ENCODE results near the gene ZNF789. TPM values are rescaled to one million over a fixed set of nuclear protein-coding genes. Genes with fewer than 3 reads are reported as not detected.

The ZNF789 gene
- total and polyA plus RNA-seq, 10 of the 15 experiments (the other 5 are each of a cell fraction or from before 2014, with no cell fraction given): 5.6 to 44.6 (median 21.3) TPM

DNA sequence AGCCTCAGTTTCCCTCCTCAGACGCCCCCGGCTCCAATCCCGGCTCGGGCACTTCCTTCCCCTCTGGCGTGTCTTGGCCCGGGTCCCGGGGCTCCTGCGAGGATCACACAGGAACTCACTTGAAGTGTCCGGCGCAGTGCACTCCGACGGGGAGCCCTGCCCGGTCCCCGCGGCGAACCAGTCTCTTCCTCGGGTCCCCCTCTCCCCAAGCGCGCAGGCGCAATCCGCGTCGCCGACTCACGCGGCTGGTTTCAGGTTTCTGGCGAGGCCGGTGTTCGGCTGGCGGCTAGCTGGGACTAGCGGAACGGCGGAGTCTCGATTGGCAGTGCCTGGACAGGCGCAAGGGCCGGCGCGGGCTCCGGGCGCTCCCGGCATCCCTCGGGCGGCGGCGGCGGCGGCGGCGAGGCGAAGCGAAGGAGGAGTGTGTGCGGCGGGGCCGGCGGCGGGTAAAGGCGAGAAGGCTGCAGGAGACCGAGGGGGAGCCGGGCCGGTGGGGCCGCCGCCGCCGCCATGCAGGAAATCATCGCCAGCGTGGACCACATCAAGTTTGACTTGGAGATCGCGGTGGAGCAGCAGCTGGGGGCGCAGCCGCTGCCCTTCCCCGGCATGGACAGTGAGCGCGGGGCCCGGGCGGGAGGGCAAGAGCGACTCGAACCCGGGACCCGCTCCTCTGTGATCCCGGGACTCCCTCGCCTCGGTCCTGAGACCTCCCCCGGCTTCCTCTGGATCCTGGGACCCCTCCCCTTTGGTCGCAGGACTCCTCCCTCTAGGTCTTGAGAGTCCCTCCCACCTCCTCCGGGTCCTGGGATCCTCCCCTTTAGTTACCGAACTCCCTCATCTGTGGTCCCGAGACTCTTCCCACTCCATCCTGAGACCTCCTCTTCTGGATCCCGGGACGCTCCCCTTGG is 33.9 kb upstream of the ZNF789 start, which contains the start of the genes CPSF4 and PTCD1 (continued):
- TF ChIP-seq, protein P1, sequence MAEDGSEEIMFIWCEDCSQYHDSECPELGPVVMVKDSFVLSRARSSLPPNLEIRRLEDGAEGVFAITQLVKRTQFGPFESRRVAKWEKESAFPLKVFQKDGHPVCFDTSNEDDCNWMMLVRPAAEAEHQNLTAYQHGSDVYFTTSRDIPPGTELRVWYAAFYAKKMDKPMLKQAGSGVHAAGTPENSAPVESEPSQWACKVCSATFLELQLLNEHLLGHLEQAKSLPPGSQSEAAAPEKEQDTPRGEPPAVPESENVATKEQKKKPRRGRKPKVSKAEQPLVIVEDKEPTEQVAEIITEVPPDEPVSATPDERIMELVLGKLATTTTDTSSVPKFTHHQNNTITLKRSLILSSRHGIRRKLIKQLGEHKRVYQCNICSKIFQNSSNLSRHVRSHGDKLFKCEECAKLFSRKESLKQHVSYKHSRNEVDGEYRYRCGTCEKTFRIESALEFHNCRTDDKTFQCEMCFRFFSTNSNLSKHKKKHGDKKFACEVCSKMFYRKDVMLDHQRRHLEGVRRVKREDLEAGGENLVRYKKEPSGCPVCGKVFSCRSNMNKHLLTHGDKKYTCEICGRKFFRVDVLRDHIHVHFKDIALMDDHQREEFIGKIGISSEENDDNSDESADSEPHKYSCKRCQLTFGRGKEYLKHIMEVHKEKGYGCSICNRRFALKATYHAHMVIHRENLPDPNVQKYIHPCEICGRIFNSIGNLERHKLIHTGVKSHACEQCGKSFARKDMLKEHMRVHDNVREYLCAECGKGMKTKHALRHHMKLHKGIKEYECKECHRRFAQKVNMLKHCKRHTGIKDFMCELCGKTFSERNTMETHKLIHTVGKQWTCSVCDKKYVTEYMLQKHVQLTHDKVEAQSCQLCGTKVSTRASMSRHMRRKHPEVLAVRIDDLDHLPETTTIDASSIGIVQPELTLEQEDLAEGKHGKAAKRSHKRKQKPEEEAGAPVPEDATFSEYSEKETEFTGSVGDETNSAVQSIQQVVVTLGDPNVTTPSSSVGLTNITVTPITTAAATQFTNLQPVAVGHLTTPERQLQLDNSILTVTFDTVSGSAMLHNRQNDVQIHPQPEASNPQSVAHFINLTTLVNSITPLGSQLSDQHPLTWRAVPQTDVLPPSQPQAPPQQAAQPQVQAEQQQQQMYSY (CRISPR knock-in tag; IDR thresholded peaks at IDR 0.05): no peak
- TF ChIP-seq SUZ12 (IDR thresholded peaks at IDR 0.05; ENCODE audit: unreplicated experiment) (no peak), ZBED1 (IDR thresholded peaks at IDR 0.05; ENCODE audit: borderline replicate concordance) (no peak), SRF (IDR thresholded peaks at IDR 0.05; ENCODE audit: low read depth in 2 of 2, low read length in 2 of 2) (peak; percentile 95 to 100), RUNX3 (IDR thresholded peaks at IDR 0.05; ENCODE audit: low read length) (0 out of 2 replicates have a peak, but pooled peaks have one; percentile 30), E4F1 (IDR thresholded peaks at IDR 0.05; ENCODE audit: borderline replicate concordance, partially characterized antibody) (peak; percentile 65), HDGF (IDR thresholded peaks at IDR 0.05) (0 out of 2 replicates have a peak, but pooled peaks have one; percentile 23), RELA (IDR thresholded peaks at IDR 0.05; ENCODE audit: borderline replicate concordance, partially characterized antibody) (peak; percentile 69), BHLHE40 (IDR thresholded peaks at IDR 0.05; ENCODE audit: borderline replicate concordance in 1 of 2, low read depth in 2 of 2, low read length in 1 of 2) (peak; percentile 89 to 92), RAD21 (IDR thresholded peaks at IDR 0.05; ENCODE audit: insufficient read depth, low read depth, low read length) (no peak), SIX5 (IDR thresholded peaks at IDR 0.05; ENCODE audit: low read depth, low read length, severe bottlenecking) (peak; percentile 62), ZBTB4 (CRISPR knock-in tag; IDR thresholded peaks at IDR 0.05) (no peak), NR2F1 (conservative IDR thresholded peaks at IDR 0.05) (peak; percentile 50; the same call in 1 of the 2 replicates), YY1 (IDR thresholded peaks at IDR 0.05; ENCODE audit: low read depth, low read length) (peak; percentile 90), IKZF1 (conservative IDR thresholded peaks at IDR 0.05) (peak; percentile 93), ZSCAN29 (IDR thresholded peaks at IDR 0.05) (no peak), MTA2 (IDR thresholded peaks at IDR 0.05; ENCODE audit: low read depth) (no peak), HCFC1 (IDR thresholded peaks at IDR 0.05; ENCODE audit: low read length) (peak; percentile 81), POLR2AphosphoS5 (IDR thresholded peaks at IDR 0.05; ENCODE audit: low read length) (peak; percentile 76; the same call in 1 of the 2 replicates), KLF5 (IDR thresholded peaks at IDR 0.05; ENCODE audit: partially characterized antibody) (peak; percentile 77), IKZF2 (IDR thresholded peaks at IDR 0.05) (peak in 1 of 2 experiments; percentile 29; a peak in 2 of 4 replicates)
